WI38 (cell line): ENCODE data around the gene OPCML.

ENCODE experiments used
- H3K4me3 ChIP-seq: 2 replicates; pipeline ENCODE4 v1.5.1; 2011; ENCODE audit warnings: low read depth, mild to moderate bottlenecking, control low read depth, low read length
- CTCF ChIP-seq: IDR thresholded peaks from 2 replicates; pipeline ENCODE4 v1.5.1; 2012; ENCODE audit warnings: low read depth, mild to moderate bottlenecking, control low read depth, low read length

OPCML gene

DNA sequence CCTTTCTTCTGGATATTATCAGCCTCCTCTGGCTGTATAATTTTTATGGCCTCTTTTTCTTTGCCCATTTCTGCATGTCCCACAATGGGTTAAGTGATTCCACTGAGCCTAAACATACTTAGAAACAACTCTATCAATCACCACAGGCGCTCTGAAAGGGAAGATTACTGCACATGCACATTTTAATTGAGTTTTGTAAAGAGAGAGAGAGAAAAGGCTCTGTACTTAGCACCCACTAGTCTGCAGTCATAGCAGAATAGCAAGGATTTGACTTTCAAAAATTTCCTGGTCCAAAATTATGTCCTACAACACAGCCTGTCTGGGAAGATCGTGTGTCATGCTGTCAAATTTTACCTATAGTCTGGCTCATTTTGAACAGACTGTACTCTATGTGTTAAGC is 758.5 kb downstream of the OPCML start:
- TF ChIP-seq CTCF, result no peak
- no peak overlapping the region for H3K4me3 ChIP-seq

DNA sequence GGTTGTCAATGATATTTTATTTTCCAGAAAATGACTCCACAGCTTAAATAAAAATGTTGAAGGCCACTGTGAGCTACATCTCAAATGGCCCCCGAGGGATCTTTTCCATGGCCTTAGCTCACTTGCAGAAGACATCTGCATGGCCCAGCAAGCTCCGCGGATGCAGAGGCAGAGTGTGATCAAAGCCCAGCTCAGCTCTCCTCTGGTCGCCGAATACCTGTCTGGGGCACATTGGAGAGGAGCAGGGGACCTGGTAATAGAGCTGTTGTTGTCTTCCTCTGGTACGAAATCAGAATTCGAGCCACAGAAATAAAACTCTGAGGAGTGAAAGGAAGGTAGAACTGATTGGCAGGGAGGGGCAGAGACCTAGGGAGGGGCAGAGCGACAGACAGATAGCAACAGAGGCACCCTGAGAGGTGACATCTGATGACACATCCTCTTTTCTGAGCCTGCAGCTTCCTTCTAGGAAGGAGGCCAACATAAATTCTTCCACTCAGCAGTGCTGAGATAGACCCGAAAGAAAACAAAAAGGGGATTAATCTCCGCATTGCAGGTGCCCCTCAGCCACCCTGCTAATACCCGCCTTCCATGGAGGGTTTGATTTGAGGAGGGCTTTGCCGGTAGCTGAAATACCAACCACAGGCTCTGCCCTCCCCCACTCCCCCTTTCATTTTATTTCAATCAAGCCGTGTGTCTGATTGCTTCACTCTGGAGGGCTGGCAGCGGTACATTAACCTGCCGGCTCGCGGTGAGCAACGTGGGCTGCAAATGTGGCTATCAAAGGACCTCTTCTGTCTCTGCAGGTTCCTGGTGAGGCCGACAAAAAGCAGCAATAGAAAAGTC is 759.4 kb downstream of the OPCML start:
- TF ChIP-seq CTCF, result no peak
- no peak overlapping the region for H3K4me3 ChIP-seq

GRCh38 chr11:132771746-132772145 is 760.6 kb downstream of the OPCML start:
- no peak for TF ChIP-seq CTCF
- H3K4me3 ChIP-seq, result no peak overlapping the region

GRCh38 chr11:132770829-132771530 is 761.3 kb downstream of the OPCML start:
- no peak overlapping the region for H3K4me3 ChIP-seq
- TF ChIP-seq CTCF, result no peak

DNA sequence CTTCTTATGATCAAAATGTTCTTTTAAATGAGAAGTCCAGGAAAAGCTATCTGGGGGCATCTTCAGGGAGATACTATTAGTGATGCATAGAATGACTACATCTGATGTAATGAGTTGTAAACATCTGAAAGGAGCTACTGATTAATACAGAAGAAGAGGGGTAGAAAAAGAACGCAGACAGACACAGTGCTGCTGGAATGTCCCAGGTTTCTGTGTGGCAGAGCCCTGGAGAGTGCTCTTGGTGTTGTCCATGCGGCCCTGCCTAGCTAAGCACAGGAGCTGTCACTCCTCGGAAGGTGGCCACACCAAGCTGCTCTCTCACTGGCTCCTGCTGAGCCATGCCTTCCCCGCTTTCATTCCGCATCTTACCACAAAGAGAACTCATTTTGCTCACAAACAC is 768.8 kb downstream of the OPCML start:
- TF ChIP-seq CTCF, result no peak
- H3K4me3 ChIP-seq, result no peak overlapping the region

- H3K4me3 ChIP-seq, result no peak overlapping the region
- TF ChIP-seq CTCF, result no peak
Observed at GRCh38 chr11:132755934-132756333, 776.4 kb downstream of the OPCML start.
